Raji (cell line): ENCODE data around the gene UGT3A2.

Experiments used
- POLR2A ChIP-seq: IDR thresholded peaks from 2 replicates; pipeline ENCODE4 v1.6.1; 2011; ENCODE audit warnings: low read depth, low read length, control low read depth; ENCODE audit not compliant: insufficient read depth

The UGT3A2 gene, protein sequence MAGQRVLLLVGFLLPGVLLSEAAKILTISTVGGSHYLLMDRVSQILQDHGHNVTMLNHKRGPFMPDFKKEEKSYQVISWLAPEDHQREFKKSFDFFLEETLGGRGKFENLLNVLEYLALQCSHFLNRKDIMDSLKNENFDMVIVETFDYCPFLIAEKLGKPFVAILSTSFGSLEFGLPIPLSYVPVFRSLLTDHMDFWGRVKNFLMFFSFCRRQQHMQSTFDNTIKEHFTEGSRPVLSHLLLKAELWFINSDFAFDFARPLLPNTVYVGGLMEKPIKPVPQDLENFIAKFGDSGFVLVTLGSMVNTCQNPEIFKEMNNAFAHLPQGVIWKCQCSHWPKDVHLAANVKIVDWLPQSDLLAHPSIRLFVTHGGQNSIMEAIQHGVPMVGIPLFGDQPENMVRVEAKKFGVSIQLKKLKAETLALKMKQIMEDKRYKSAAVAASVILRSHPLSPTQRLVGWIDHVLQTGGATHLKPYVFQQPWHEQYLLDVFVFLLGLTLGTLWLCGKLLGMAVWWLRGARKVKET

DNA sequence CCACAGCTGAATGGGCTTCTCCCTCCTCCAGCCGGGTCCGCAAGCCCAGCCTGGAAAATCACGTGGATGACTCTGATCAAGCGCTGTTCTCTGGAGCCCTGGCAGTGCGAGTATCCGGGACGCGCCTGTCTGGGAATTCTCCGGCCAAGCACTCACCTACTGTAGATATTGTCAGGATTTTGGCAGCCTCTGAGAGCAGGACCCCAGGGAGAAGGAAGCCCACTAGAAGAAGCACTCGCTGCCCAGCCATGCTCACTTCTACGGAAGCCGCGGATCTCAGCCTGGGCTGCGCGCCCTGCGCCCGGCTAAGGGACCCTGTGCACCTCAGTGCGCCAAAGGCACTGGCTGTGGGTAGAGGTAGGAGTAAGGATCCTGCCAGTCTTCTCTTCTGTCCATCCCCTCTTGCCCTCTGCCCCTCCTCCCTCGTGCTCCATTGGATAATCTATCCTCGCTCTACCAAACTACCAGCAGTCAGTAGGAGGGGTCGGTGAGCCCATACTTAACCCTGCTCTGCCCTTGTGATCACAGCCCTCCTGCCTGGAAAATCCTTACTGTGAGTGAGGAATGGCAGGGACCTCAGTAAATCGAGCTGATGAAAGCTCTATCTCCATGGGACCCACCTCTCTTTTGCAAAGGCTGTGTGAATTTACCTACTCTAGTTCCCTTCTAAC is at the start of gene UGT3A2:
Gene UGT3A2, minus strand, starts transcription at position 343 of the 671 bp plus-strand sequence. Its CDS starts 93 bp downstream, at position 250.
- TF ChIP-seq POLR2A: no peak

DNA sequence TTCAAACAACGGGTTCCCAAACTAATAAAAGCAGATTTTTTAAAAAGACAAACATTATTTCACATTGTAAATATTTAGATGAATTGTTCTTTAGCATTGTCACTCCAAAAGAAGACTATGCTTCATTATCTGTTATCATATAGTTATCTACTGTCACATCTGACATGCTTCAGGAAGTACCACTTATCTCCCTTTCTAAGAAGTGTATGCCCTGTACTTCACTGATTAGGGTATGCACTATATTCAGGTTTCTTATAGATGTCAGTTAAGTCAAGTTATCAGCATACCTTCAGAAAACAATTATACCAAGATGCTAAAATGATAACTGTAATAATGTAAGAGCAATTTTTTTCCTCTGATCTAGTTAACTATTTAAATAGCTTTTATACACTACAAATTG is 44.6 kb upstream of the UGT3A2 start:
- TF ChIP-seq POLR2A: no peak

DNA sequence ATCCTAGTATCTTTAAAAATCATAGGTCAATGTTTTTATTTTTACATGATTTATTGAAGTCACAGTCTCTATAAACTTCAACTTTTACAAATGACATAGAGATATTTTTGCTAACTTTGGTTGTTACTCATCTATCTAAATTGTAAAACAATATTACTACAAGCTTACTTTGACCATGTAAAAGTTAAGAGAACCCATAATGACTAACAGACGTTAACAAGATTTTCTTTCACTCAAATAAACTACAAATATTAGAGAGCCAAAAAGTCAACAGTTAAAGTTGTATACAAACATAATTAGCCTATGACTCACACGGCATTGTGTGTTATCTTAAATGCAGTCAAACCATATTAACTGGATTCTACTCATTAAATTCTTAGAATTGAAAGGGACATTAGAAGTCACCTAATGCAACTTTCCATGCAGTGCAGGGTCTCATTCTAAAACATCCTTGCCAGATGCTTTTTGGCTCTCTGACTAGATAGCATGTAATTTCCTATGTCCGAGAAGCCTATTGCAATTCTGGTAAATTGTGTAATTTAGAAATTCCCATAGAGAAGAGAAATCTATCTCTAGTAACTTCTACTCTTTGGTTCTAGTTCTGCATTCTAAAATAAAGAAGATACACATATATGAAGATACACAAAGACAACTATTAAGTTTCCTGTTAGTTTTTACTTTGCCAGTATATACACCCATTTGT is 42.2 kb upstream of the UGT3A2 start:
- no peak for TF ChIP-seq POLR2A

DNA sequence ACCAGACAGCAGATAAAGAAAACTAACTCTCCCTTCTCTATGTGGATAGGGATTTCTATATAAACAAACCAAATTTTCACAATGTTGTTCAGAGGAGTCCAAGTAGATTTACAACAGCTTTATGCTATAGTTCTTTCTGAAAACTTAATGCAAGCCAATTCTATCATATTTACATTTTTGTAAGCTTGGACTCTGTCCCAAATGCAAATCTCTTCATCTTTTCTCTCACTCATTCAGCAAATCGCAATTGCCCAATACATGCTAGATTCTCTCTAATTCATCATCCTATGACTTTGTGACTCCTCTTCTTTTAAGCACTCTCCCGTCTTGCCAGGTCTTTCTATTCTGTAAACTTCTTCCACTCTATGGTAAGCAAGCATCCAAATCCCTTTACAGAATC is 39.1 kb upstream of the UGT3A2 start:
- TF ChIP-seq POLR2A: no peak

DNA sequence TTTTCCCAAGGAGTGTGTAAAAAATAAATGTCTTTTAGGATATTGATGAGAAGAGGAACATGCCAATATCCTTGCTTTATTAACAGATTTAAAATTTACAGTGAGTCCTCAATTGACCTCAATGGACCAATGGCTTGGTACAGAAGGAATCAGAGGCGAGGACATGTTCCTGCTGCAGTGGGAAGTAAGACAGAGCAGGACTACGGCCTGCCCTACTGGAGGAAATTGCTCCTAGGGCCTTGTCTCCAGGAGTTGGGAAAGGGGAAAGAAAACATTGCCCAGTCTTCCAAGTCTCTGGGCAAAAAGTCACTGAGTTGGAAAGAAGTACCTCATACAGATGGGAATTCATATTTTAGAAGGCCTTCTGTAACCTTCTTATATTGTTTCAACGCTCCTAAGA is 33.1 kb upstream of the UGT3A2 start:
- no peak for TF ChIP-seq POLR2A

DNA sequence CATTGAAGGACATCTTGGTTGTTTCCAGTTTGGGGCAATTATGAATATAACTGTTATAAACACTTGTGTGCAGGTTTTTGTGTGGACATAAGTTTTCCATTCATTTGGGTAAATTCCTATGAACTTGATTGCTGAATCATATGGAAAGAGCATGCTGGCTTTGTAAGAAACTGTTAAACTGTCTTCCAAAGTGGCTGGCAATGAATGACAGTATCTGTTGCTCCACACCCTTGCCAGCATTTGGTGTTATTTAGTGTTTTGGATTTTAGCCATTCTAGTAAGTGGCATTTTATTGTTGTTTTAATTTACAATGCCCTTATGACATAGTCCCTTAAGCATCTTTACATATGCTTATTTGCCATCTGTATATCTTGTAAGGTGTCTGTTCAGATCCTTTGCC is 29.8 kb upstream of the UGT3A2 start:
- no peak for TF ChIP-seq POLR2A

DNA sequence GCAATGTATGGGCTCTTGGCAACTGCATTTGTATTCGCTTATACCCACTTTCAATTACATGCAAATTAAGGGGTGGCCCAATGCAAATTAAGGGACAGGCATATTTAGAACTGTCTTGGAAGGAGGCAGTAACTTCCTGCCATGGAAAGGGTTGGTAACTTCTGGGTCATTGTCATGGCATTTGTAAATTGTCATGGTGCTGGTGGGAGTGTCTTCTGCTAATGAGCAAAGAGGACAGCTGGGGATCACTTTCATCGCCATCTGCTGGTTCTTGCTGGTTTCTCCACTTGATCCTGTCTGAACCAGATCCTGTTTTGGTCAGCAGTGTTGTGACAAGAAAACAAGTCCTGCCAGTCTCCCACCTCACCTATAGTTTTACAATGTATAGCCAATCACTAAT is 23.3 kb upstream of the UGT3A2 start:
- TF ChIP-seq POLR2A: no peak

DNA sequence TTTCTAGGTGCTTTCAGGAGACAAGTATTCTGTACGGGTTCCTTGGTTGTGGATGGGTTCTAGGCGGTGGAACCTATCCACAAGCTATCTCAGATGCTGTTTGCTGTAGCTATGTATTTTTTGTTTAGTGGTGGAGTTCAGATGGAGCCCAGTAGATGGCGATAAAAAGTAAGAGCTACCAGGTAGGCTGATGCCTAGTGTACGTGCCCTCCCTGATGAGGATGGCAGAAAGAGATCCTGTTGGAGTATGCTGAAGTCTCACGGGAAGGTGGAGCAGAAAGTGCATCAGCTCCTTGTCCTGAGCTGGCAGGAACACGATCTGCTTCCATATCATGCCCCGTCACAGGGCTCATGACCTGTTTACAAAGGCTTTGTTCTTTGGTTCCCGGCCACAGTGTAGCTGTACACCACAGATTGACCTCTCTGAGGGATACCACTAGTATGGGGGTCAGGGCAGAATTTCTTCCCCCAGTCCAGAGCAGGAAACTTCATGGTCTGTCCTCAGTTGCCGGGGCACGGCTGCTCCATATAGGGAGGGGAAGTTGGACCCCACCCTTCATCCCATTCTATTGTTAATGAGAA is 12.6 kb upstream of the UGT3A2 start:
- no peak for TF ChIP-seq POLR2A

DNA sequence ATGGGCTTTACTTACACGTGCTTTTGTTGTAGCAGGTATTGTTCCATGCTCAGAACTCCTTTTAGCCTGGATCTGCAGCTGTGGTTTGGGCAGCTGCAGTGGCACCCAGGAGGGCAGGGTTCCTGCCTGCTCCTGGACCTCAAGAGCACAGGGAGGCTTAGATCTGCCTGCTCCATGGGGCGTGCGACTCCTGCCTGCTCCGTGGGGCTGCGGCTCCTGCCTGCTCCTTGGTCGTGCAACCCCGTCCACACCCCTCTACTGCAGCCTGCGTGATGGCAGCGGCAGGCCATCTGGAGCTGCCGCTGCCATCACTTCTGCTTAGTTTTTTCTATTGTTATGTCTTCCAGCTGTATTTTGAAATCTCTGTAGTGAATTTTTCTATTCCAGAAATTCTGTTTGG is 11.7 kb upstream of the UGT3A2 start:
- no peak for TF ChIP-seq POLR2A

DNA sequence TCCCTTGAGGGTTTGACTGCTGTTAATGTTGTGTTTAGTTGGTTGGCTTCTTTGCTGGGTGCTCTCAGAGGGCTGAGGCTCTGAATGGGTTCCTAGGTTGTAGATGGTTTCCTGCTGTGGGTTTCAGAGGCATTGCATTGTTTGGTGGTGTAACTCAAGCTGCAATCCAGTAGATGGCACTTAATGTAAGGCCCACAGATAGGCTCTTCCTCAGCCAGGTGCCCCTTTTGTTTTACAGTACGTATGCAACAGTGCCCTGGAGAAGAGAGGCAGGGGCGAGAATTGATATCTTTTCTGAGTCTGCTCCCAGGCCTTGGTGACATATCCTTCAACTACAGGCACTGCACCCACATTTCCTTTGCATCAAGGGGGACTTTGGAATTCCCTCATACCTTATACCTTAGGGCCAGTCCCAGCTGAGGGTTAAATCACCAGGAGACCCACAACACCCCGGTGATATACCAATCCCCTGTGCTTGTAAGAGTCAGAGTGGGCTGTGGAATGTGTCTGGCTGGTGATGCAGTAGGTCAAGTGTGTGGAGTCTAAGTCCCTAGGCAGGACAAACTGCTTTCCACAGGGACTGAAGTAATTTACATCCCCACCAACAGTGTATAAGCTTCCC is 7.0 kb upstream of the UGT3A2 start:
- TF ChIP-seq POLR2A: no peak

DNA sequence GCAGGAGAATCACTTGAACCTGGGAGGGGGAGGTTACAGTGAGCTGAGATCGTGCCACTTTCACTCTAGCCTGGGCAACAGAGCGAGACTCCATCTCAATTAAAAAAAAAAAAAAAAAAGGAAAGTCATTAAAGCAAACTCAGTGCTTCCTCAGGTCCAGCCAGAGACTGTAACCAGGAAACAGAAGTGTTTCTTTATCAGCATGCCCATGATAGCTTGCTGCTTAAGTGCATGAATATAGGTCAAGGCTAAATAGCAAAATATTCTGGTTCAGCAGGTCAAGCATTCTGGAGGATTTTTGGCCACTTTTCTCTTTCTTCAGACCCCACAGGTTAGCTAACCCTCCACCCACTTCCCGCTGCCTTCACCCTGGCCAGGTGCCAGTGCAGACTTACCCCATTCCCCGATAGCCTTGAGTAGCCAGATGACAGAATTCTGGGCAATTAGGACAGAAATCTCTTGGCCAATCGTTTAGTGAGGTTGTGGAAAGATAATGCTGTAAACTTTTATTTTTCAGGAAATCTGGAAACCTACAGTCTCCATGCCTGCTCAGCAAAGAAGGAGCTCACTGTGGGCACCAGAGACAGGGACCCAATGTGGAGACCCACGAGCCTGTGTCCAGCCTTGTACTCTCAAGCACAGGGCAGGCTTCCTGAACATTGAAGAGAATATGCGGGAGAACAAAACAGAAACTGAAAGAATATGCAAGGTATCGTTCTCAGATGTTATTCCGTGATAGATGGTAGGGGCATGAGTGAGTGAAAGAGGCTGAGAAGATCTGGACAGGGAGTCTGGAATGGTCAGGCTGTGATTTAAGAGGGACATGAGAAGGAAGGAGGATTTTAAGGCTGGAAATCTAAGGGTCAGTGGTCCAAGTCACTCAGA is 4.2 kb upstream of the UGT3A2 start:
- TF ChIP-seq POLR2A: no peak

DNA sequence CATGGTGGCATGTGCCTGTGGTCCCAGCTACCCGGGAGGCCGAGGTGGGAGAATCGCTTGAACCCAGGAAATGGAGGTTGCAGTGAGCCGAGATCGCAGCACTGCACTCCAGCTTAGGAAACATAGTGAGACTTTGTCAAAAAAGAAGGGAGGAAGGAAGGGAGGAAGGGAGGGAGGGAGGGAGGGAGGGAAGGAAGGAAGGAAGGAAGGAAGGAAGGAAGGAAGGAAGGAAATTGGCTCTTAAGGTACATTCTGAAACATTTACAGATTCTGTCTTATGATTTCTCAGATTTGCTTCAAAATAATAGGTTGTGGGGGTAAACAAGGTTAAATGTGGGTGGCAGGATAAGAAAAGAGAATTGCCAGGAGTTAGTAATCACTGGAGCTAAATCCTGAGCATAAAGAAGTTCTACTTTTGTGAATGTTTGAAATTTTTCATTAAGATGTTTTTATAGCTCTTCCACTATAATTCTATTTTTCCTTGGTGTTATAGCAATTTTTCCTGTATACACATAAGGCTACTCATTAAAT is 2.1 kb upstream of the UGT3A2 start:
- no peak for TF ChIP-seq POLR2A

DNA sequence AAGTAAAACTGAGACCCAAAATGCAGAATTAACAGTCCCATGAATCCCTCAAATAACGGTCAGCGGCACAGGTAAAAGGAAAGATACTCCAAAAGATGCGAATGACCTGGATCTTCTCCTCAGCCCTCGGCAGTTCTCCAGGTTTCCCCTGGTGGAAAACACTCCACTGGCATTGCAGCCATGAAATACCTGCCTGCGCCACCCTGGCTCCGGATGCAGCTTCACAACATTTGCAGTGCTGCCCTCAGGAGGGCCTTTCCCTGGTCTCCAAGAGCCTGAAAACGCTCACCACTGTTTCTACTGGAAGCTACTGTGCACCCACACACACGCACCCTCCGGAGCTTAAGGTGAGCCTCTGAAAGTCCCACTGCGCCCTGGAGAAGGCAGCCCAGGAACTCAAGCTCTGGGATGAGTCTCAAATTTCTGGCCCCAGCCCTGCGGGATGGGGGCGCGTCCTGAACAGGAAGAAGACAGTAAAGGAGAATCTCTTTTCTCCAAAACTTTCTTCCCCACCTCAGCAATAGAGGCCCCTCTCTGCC is 612 bp downstream of the UGT3A2 start:
- no peak for TF ChIP-seq POLR2A
